Activated CD8-positive, alpha-beta memory T cell treated with anti-CD3 and anti-CD28 coated beads, Interleukin-2, amount 50 U/mL, for 24 hours (primary cell): ENCODE data around the gene SLC2A5.
"Not testable (repeated sequence)": the region's sequence is repeated elsewhere in the genome, so short reads cannot be mapped to it uniquely, and the experiment has no call there.

Source experiments
- DNase-seq: peaks from one replicate; pipeline ENCODE4 v3.0.0-alpha.2; 2020; ENCODE audit errors: extremely low read depth

Gene SLC2A5

GRCh38 chr1:9069326-9070100, at the start of gene SLC2A5:
Gene SLC2A5, minus strand, starts transcription at chr1:9069635. Its CDS starts 99 bp downstream, at chr1:9069536.
- DNase-seq, result no peak

GRCh38 chr1:9118186-9118585, 48.8 kb upstream of the SLC2A5 start:
- no peak for DNase-seq

- no peak for DNase-seq
Measured at GRCh38 chr1:9115351-9116205, 46.1 kb upstream of the SLC2A5 start.

- DNase-seq, result no peak
Measured at GRCh38 chr1:9112961-9113880, 43.8 kb upstream of the SLC2A5 start.

GRCh38 chr1:9111957-9112356, 42.5 kb upstream of the SLC2A5 start:
- no peak for DNase-seq

- DNase-seq, result no peak
Measured at GRCh38 chr1:9111357-9111691, 41.9 kb upstream of the SLC2A5 start.

- DNase-seq, result peak; percentile 49
Measured at GRCh38 chr1:9110669-9111356, 41.4 kb upstream of the SLC2A5 start.

- no peak for DNase-seq
Measured at GRCh38 chr1:9108056-9108665, 38.7 kb upstream of the SLC2A5 start.

GRCh38 chr1:9107136-9107535, 37.7 kb upstream of the SLC2A5 start:
- no peak for DNase-seq

- DNase-seq, result no peak
Measured at GRCh38 chr1:9106286-9106685, 36.9 kb upstream of the SLC2A5 start.

GRCh38 chr1:9105336-9105867, 36.0 kb upstream of the SLC2A5 start:
- DNase-seq, result no peak

- DNase-seq, result no peak
Measured at GRCh38 chr1:9101510-9102146, 32.2 kb upstream of the SLC2A5 start.

GRCh38 chr1:9100471-9101043, 31.1 kb upstream of the SLC2A5 start:
- DNase-seq, result no peak

- no peak for DNase-seq
Measured at GRCh38 chr1:9099555-9099954, 30.1 kb upstream of the SLC2A5 start.

- no peak for DNase-seq
Measured at GRCh38 chr1:9097947-9098705, 28.7 kb upstream of the SLC2A5 start.

- no peak for DNase-seq
Measured at GRCh38 chr1:9095818-9096217, 26.4 kb upstream of the SLC2A5 start.

- not testable (repeated sequence) for DNase-seq
Measured at GRCh38 chr1:9093996-9094595, 24.7 kb upstream of the SLC2A5 start.

- DNase-seq, result no peak
Measured at GRCh38 chr1:9093581-9093980, 24.1 kb upstream of the SLC2A5 start.

- no peak for DNase-seq
Measured at GRCh38 chr1:9093091-9093490, 23.7 kb upstream of the SLC2A5 start.
